Measurements from ENCODE around the gene MBTPS1.
A peak's percentile ranks its signal among the peaks of the same experiment; 100 is the strongest.

The MBTPS1 gene

GRCh38 chr16:84068041-84068440, 48.7 kb downstream of the MBTPS1 start:
- Mint-ChIP-seq H3K4me3 (no peak overlapping the region), H3K36me3 (ENCODE audit: low read depth) (peaks cover 44% of the 10 kb centered on the region), H3K9me3 (no peaks in the 10 kb centered on the region), H3K4me1 (no peaks in the 10 kb centered on the region), H3K27me3 (ENCODE audit: low read depth, poor library complexity) (no peaks in the 10 kb centered on the region), H3K27ac (no peak overlapping the region)
- no peak for DNase-seq
- TF ChIP-seq CTCF (IDR thresholded peaks at IDR 0.05) = no peak

DNA sequence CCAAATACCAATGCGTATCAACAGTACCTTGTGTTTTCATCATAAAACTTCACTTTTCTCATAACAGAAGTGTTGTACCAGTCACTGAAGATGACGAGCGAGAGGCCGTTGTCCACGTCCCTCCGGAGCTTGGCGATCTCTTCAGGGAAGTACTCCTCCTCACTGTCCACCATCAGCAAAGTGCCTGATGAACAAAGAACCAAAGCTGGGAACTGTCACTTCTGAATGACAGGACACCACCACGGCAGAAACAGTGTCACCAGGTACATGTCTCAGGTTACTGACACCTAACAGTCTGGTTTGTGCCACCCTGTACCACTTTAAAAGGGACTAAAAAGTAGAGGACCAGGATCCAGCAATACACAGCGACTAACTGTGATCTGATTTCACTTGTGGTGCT, 49.1 kb downstream of the MBTPS1 start:
- Mint-ChIP-seq H3K4me1 (peaks cover 3% of the 10 kb centered on the region), H3K27ac (peak overlapping the region; percentile 39), H3K4me3 (no peak overlapping the region), H3K9me3 (no peaks in the 10 kb centered on the region), H3K27me3 (ENCODE audit: low read depth, poor library complexity) (no peaks in the 10 kb centered on the region), H3K36me3 (ENCODE audit: low read depth) (peaks cover 48% of the 10 kb centered on the region)
- no peak for TF ChIP-seq CTCF (IDR thresholded peaks at IDR 0.05)
- no peak for DNase-seq

- Mint-ChIP-seq H3K9me3 (no peaks in the 10 kb centered on the region), H3K27me3 (ENCODE audit: low read depth, poor library complexity) (no peaks in the 10 kb centered on the region), H3K4me3 (no peak overlapping the region), H3K27ac (no peak overlapping the region), H3K36me3 (ENCODE audit: low read depth) (peaks cover 46% of the 10 kb centered on the region), H3K4me1 (peaks cover 6% of the 10 kb centered on the region)
- peak; percentile 77 for TF ChIP-seq CTCF (IDR thresholded peaks at IDR 0.05)
- DNase-seq = peak; percentile 68
These were observed 51.1 kb downstream of the MBTPS1 start for GRCh38 chr16:84065536-84066132.

DNA sequence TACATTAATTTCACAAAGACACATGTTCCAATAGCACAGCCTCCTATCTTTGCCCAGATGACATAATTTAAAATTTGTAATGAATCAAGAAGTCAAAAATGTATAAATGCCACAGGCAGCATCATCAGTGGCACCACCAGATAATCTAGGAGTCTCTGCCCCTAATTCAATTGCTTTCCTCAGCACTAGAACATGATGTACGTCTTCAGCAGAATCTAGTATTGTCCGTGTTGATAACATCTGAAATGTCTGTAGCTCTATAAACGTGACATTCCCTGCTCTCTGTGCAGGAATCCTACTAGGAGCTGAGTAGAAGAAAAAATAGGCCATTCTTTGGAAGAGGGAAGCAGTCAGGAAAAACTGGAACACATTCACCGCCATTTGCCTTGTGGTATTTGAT, 52.8 kb downstream of the MBTPS1 start:
- no peak for DNase-seq
- Mint-ChIP-seq H3K4me3 (no peak overlapping the region), H3K36me3 (ENCODE audit: low read depth) (peaks cover 48% of the 10 kb centered on the region), H3K4me1 (peaks cover 6% of the 10 kb centered on the region), H3K27me3 (ENCODE audit: low read depth, poor library complexity) (no peaks in the 10 kb centered on the region), H3K9me3 (no peaks in the 10 kb centered on the region), H3K27ac (no peak overlapping the region)
- no peak for TF ChIP-seq CTCF (IDR thresholded peaks at IDR 0.05)

GRCh38 chr16:84062734-84063640, 53.8 kb downstream of the MBTPS1 start:
- no peaks in the 10 kb centered on the region for H3K27me3 Mint-ChIP-seq (ENCODE audit: low read depth, poor library complexity)
- peaks cover 6% of the 10 kb centered on the region for H3K4me1 Mint-ChIP-seq
- peaks cover 47% of the 10 kb centered on the region for H3K36me3 Mint-ChIP-seq (ENCODE audit: low read depth)
- no peak overlapping the region for H3K4me3 Mint-ChIP-seq
- peak; percentile 96 for TF ChIP-seq CTCF (IDR thresholded peaks at IDR 0.05)
- DNase-seq = peak; percentile 90
- H3K27ac Mint-ChIP-seq = no peak overlapping the region
- no peaks in the 10 kb centered on the region for H3K9me3 Mint-ChIP-seq
